Embryonic facial prominence (tissue), 1 donor: ENCODE measurements around the gene PGLYRP3.
"Not testable (repeated sequence)": the region's sequence is repeated elsewhere in the genome, so short reads cannot be mapped to it uniquely, and the experiment has no call there.

Experiments used
- DNase-seq: peaks from one replicate; pipeline ENCODE4 v3.0.0-alpha.2; 2016; ENCODE audit errors: extremely low spot score

The PGLYRP3 gene

GRCh38 chr1:153348511-153349362 is 36.0 kb upstream of the PGLYRP3 start, which contains the start of gene PGLYRP4:
PGLYRP4 (minus strand) TSS chr1:153348841; CDS start chr1:153347932, 909 bp downstream.
- no peak for DNase-seq

GRCh38 chr1:153347856-153348255 is 35.1 kb upstream of the PGLYRP3 start:
- no peak for DNase-seq

GRCh38 chr1:153347049-153347448 is 34.3 kb upstream of the PGLYRP3 start:
- not testable (repeated sequence) for DNase-seq

- DNase-seq = no peak
Observed at GRCh38 chr1:153346077-153346723, 33.4 kb upstream of the PGLYRP3 start.

GRCh38 chr1:153345187-153346076 is 32.7 kb upstream of the PGLYRP3 start:
- no peak for DNase-seq

- DNase-seq = no peak
Observed at GRCh38 chr1:153344718-153345025, 31.9 kb upstream of the PGLYRP3 start.

- DNase-seq = no peak
Observed at GRCh38 chr1:153343811-153344717, 31.3 kb upstream of the PGLYRP3 start.

- DNase-seq = no peak
Observed at GRCh38 chr1:153343040-153343681, 30.4 kb upstream of the PGLYRP3 start.

GRCh38 chr1:153342178-153342577 is 29.4 kb upstream of the PGLYRP3 start:
- DNase-seq = no peak

GRCh38 chr1:153341431-153341934 is 28.7 kb upstream of the PGLYRP3 start:
- no peak for DNase-seq

- no peak for DNase-seq
Observed at GRCh38 chr1:153340356-153340755, 27.6 kb upstream of the PGLYRP3 start.

- DNase-seq = no peak
Observed at GRCh38 chr1:153339802-153340201, 27.1 kb upstream of the PGLYRP3 start.

GRCh38 chr1:153337980-153338853 is 25.5 kb upstream of the PGLYRP3 start:
- DNase-seq = no peak

- no peak for DNase-seq
Observed at GRCh38 chr1:153336650-153337049, 23.9 kb upstream of the PGLYRP3 start.

GRCh38 chr1:153333902-153334301 is 21.1 kb upstream of the PGLYRP3 start:
- DNase-seq = no peak

- DNase-seq = no peak
Observed at GRCh38 chr1:153324912-153325311, 12.2 kb upstream of the PGLYRP3 start.

GRCh38 chr1:153322568-153322967 is 9.8 kb upstream of the PGLYRP3 start:
- no peak for DNase-seq

GRCh38 chr1:153318145-153318544 is 5.4 kb upstream of the PGLYRP3 start:
- DNase-seq = not testable (repeated sequence)

GRCh38 chr1:153316013-153316412 is 3.3 kb upstream of the PGLYRP3 start:
- DNase-seq = not testable (repeated sequence)
